Vagina (tissue), 2 donors: ENCODE results near the gene SCYL2. TPM values are rescaled to one million over a fixed set of nuclear protein-coding genes. Genes with fewer than 3 reads are reported as not detected.
"Not testable (repeated sequence)": the region's sequence is repeated elsewhere in the genome, so short reads cannot be mapped to it uniquely, and the experiment has no call there.

ENCODE experiments used
- DNase-seq, 2 donors: peaks; one replicate each; pipeline ENCODE4 v3.0.0-alpha.2; 2017; ENCODE audit errors: extremely low spot score in 2 of 2
- H3K27ac ChIP-seq: fragments of 200-600 bp; sonication (generic); one replicate; pipeline ENCODE4 v1.5.1; 2019
- H3K27me3 ChIP-seq: fragments of 200-600 bp; sonication (generic); one replicate; pipeline ENCODE4 v1.5.1; 2019
- H3K36me3 ChIP-seq, 2 donors: fragments of 200-600 bp; sonication (generic); one replicate each; pipeline ENCODE4 v1.5.1; 2017 to 2019
- H3K4me1 ChIP-seq: fragments of 200-600 bp; sonication (generic); one replicate; pipeline ENCODE4 v1.5.1; 2019
- H3K4me3 ChIP-seq, 2 donors: fragments of 200-600 bp; sonication (generic); 1 replicate in 1 of 2; 2 replicates in 1 of 2; pipeline ENCODE4 v1.5.1; 2016 to 2019
- H3K9me3 ChIP-seq: fragments of 200-600 bp; sonication (generic); one replicate; pipeline ENCODE4 v1.5.1; 2019
- CTCF ChIP-seq, 3 experiments: fragments of 450-650 bp in 2 of 3; fragments of 200-600 bp in 1 of 3; sonication (generic) in 1 of 3; IDR thresholded peaks; one replicate each; pipeline ENCODE4 v1.5.1; 2017 to 2019; ENCODE audit warnings: antibody characterized with exemption in 3 of 3, mild to moderate bottlenecking in 2 of 3, moderate library complexity in 2 of 3
- POLR2A ChIP-seq, 2 donors: fragments of 450-650 bp; IDR thresholded peaks; one replicate each; pipeline ENCODE4 v1.6.1; 2017; ENCODE audit warnings: antibody characterized with exemption in 2 of 2, mild to moderate bottlenecking in 2 of 2, moderate library complexity in 2 of 2
- POLR2AphosphoS5 ChIP-seq, 2 donors: sonication (generic); formaldehyde crosslinking; IDR thresholded peaks; one replicate each; pipeline ENCODE4 v1.9.0; 2017; ENCODE audit warnings: antibody characterized with exemption in 2 of 2, mild to moderate bottlenecking in 2 of 2, low read depth in 1 of 2; ENCODE audit not compliant: insufficient read depth in 1 of 2
- intact Hi-C: fragments of 100-400 bp; cut with DNase I; formaldehyde crosslinking; loops from one replicate; pipeline ENCODE4 v1.15.1; 2023
- total RNA-seq: library from RNA; depleted of rRNA; stranded (reverse); fragments of >200 nt; gene quantifications from one replicate; pipeline ENCODE4 v1.2.3, GENCODE V29; 2016

Gene SCYL2
- 48.1 TPM for total RNA-seq

GRCh38 chr12:100266835-100267602 is at the start of gene SCYL2, which contains the start of gene DEPDC4:
TSS of gene SCYL2 (plus strand) at chr12:100267177. CDS start at chr12:100282971, 15,794 bp downstream.
TSS of gene DEPDC4 (minus strand) at chr12:100267079. CDS start at chr12:100267076, 3 bp downstream.
- no peaks in the 10 kb centered on the region for H3K27me3 ChIP-seq
- DNase-seq: peak; percentile 99
- H3K9me3 ChIP-seq: no peaks in the 10 kb centered on the region
- no peaks in the 10 kb centered on the region for H3K36me3 ChIP-seq
- peak within 1 kb of the TSS; percentile 96 for H3K27ac ChIP-seq
- H3K4me1 ChIP-seq: peaks cover 39% of the 10 kb centered on the region
- TF ChIP-seq CTCF (IDR thresholded peaks at IDR 0.05): no peak
- peak; percentile 85 for TF ChIP-seq POLR2AphosphoS5 (IDR thresholded peaks at IDR 0.05; ENCODE audit: insufficient read depth in 1 of 2, low read depth in 1 of 2)
- peak in 1 of 2 donors; percentile 32 for TF ChIP-seq POLR2A (IDR thresholded peaks at IDR 0.05)
- H3K4me3 ChIP-seq: peak within 1 kb of the TSS; percentile 84 to 87
- intact Hi-C loops: no loop called here

GRCh38 chr12:100219328-100220109 is 47.5 kb upstream of the SCYL2 start:
- Histone ChIP-seq H3K4me1 (no peaks in the 10 kb centered on the region), H3K27me3 (no peaks in the 10 kb centered on the region), H3K27ac (no peak overlapping the region), H3K4me3 (no peak overlapping the region), H3K36me3 (peaks cover 0 to 48% of the 10 kb centered on the region in 2 donors), H3K9me3 (no peaks in the 10 kb centered on the region)
- TF ChIP-seq CTCF (IDR thresholded peaks at IDR 0.05) (no peak), POLR2AphosphoS5 (IDR thresholded peaks at IDR 0.05; ENCODE audit: insufficient read depth in 1 of 2, low read depth in 1 of 2) (no peak), POLR2A (IDR thresholded peaks at IDR 0.05) (no peak)
- intact Hi-C loops: no loop called here
- no peak for DNase-seq

- Histone ChIP-seq H3K4me1 (no peaks in the 10 kb centered on the region), H3K27me3 (no peaks in the 10 kb centered on the region), H3K9me3 (no peaks in the 10 kb centered on the region), H3K27ac (no peak overlapping the region), H3K36me3 (peaks cover 0 to 54% of the 10 kb centered on the region in 2 donors), H3K4me3 (no peak overlapping the region)
- DNase-seq: no peak
- TF ChIP-seq POLR2AphosphoS5 (IDR thresholded peaks at IDR 0.05; ENCODE audit: insufficient read depth in 1 of 2, low read depth in 1 of 2) (no peak), POLR2A (IDR thresholded peaks at IDR 0.05) (no peak), CTCF (IDR thresholded peaks at IDR 0.05) (no peak)
- intact Hi-C loops: no loop called here
Observed at GRCh38 chr12:100221523-100221922, 45.5 kb upstream of the SCYL2 start.

- H3K27ac ChIP-seq, intact Hi-C loops, DNase-seq, H3K4me3 ChIP-seq, H3K4me1 ChIP-seq, H3K9me3 ChIP-seq, H3K27me3 ChIP-seq: not testable (repeated sequence)
- peaks cover 0 to 54% of the 10 kb centered on the region in 2 donors for H3K36me3 ChIP-seq
Observed at GRCh38 chr12:100222173-100222572, 44.8 kb upstream of the SCYL2 start.

- H3K27ac ChIP-seq: no peak overlapping the region
- intact Hi-C loops: no loop called here
- no peaks in the 10 kb centered on the region for H3K27me3 ChIP-seq
- H3K4me1 ChIP-seq: peaks cover 4% of the 10 kb centered on the region
- peaks cover 0 to 31% of the 10 kb centered on the region in 2 donors for H3K36me3 ChIP-seq
- H3K4me3 ChIP-seq: no peak overlapping the region
- DNase-seq: no peak
- H3K9me3 ChIP-seq: no peaks in the 10 kb centered on the region
- TF ChIP-seq CTCF (IDR thresholded peaks at IDR 0.05) (no peak), POLR2A (IDR thresholded peaks at IDR 0.05) (no peak), POLR2AphosphoS5 (IDR thresholded peaks at IDR 0.05; ENCODE audit: insufficient read depth in 1 of 2, low read depth in 1 of 2) (no peak)
Observed at GRCh38 chr12:100225491-100225890, 41.5 kb upstream of the SCYL2 start.
